SU-DHL-6 (cell line): ENCODE results near the gene MPV17L2.

Experiments used
- EZH2phosphoT487 ChIP-seq: fragments of 200-600 bp; sonication (generic), shearing (Covaris generic); conservative IDR thresholded peaks from 2 replicates; pipeline ENCODE4 v1.6.1; 2018; ENCODE audit warnings: mild to moderate bottlenecking, antibody characterized with exemption, low read length, moderate library complexity, mixed read lengths
- TF ChIP-seq, protein P1 (sequence below): fragments of 200-600 bp; sonication (generic); IDR thresholded peaks from one replicate; pipeline ENCODE4 v1.5.1; 2017; ENCODE audit warnings: antibody characterized with exemption, mild to moderate bottlenecking, low read length, moderate library complexity; ENCODE audit not compliant: insufficient read depth, poor library complexity, severe bottlenecking

DNA sequence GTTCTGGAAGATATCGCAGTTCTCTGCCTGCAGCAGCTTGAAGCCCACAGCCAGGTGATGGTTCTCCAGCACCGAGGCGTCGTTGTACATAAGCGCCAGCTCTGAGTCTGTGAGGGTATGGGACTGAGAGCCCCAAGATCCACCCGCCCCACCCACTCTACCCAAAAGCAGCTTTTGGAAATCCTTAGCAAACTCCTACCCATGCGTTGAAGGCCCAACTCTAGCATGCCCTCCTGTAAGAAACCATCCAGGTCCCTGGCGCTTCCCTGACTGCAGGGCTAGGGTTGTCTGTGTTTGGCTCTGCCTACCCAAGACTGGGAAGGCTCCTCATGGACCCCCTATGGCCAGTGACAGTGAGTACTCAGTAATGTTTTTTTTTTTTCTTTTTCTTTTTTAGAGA is 23.8 kb downstream of the MPV17L2 start:
- TF ChIP-seq, protein P1, sequence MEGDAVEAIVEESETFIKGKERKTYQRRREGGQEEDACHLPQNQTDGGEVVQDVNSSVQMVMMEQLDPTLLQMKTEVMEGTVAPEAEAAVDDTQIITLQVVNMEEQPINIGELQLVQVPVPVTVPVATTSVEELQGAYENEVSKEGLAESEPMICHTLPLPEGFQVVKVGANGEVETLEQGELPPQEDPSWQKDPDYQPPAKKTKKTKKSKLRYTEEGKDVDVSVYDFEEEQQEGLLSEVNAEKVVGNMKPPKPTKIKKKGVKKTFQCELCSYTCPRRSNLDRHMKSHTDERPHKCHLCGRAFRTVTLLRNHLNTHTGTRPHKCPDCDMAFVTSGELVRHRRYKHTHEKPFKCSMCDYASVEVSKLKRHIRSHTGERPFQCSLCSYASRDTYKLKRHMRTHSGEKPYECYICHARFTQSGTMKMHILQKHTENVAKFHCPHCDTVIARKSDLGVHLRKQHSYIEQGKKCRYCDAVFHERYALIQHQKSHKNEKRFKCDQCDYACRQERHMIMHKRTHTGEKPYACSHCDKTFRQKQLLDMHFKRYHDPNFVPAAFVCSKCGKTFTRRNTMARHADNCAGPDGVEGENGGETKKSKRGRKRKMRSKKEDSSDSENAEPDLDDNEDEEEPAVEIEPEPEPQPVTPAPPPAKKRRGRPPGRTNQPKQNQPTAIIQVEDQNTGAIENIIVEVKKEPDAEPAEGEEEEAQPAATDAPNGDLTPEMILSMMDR = no peak
- no peak for TF ChIP-seq EZH2phosphoT487
